H1 (cell line): ENCODE results near the gene DLG1.

Source experiments
- BACH1 ChIP-seq: IDR thresholded peaks from 2 replicates; pipeline ENCODE4 v1.6.1; 2012; ENCODE audit warnings: low read length, improper control_type of control experiment
- CHD2 ChIP-seq: IDR thresholded peaks from 2 replicates; pipeline ENCODE4 v1.6.1; 2012; ENCODE audit warnings: low read length, improper control_type of control experiment
- CTCF ChIP-seq, 3 experiments: IDR thresholded peaks; 1 replicate in 2 of 3; 2 replicates in 1 of 3; pipeline versions ENCODE4 v1.5.1 to v1.6.1; 2011; ENCODE audit warnings: low read length in 3 of 3, mild to moderate bottlenecking in 3 of 3, inconsistent platforms in 2 of 3, low read depth in 1 of 3, moderate library complexity in 1 of 3; ENCODE audit not compliant: insufficient read depth in 1 of 3; ENCODE audit errors: control extremely low read depth in 1 of 3
- EGR1 ChIP-seq: IDR thresholded peaks from 2 replicates; pipeline ENCODE4 v1.6.1; 2011; ENCODE audit warnings: low read depth, low read length, borderline replicate concordance
- EP300 ChIP-seq, 2 experiments: IDR thresholded peaks; 1 replicate in 1 of 2; 2 replicates in 1 of 2; pipeline ENCODE4 v1.6.1; 2011 to 2012; ENCODE audit warnings: low read depth in 2 of 2, low read length in 2 of 2, mild to moderate bottlenecking in 2 of 2, borderline replicate concordance in 1 of 2, inconsistent platforms in 1 of 2, moderate library complexity in 1 of 2
- EZH2 ChIP-seq: fragments of 200-600 bp; sonication (generic); IDR thresholded peaks from 2 replicates; pipeline ENCODE4 v1.7.1; 2012; ENCODE audit warnings: low read depth, mild to moderate bottlenecking, moderate library complexity, low read length, inconsistent platforms; ENCODE audit not compliant: severe bottlenecking
- HDAC2 ChIP-seq, 2 experiments: fragments of 300-600 bp in 1 of 2; sonication (generic) in 1 of 2; IDR thresholded peaks; 2 replicates each; pipeline ENCODE4 v1.6.1; 2011 to 2012; ENCODE audit warnings: low read depth in 2 of 2, low read length in 2 of 2, mild to moderate bottlenecking in 2 of 2, moderate library complexity in 2 of 2, borderline replicate concordance in 1 of 2, inconsistent platforms in 1 of 2
- JUND ChIP-seq: IDR thresholded peaks from 2 replicates; pipeline ENCODE4 v1.6.1; 2011; ENCODE audit warnings: mild to moderate bottlenecking, improper control_type of control experiment, low read length
- POLR2A ChIP-seq, 2 experiments: IDR thresholded peaks; 1 replicate in 1 of 2; 2 replicates in 1 of 2; pipeline ENCODE4 v1.6.1; 2011; ENCODE audit warnings: low read depth in 2 of 2, low read length in 2 of 2, mild to moderate bottlenecking in 2 of 2; ENCODE audit errors: control extremely low read depth in 1 of 2
- SIRT6 ChIP-seq: IDR thresholded peaks from one replicate; pipeline ENCODE4 v1.7.1; 2012; ENCODE audit warnings: low read length, inconsistent platforms
- TAF1 ChIP-seq: IDR thresholded peaks from 2 replicates; pipeline ENCODE4 v1.6.1; 2011; ENCODE audit warnings: mild to moderate bottlenecking, low read depth, low read length
- TEAD4 ChIP-seq: IDR thresholded peaks from 2 replicates; pipeline ENCODE4 v1.6.1; 2012; ENCODE audit warnings: low read depth, low read length, inconsistent platforms, mixed read lengths

- TF ChIP-seq JUND: no peak
- no peak for TF ChIP-seq BACH1
- TF ChIP-seq TEAD4: no peak
- no peak for TF ChIP-seq CHD2
- TF ChIP-seq CTCF (IDR thresholded peaks at IDR 0.05; ENCODE audit: control extremely low read depth in 1 of 3, insufficient read depth in 1 of 3, low read depth in 1 of 3, low read length in 3 of 3): no peak
- TF ChIP-seq HDAC2 (IDR thresholded peaks at IDR 0.05; ENCODE audit: borderline replicate concordance in 1 of 2, low read depth in 2 of 2, low read length in 2 of 2): no peak
- TF ChIP-seq EGR1: no peak
- no peak for TF ChIP-seq EP300 (IDR thresholded peaks at IDR 0.05; ENCODE audit: borderline replicate concordance in 1 of 2, low read depth in 2 of 2, low read length in 2 of 2)
- no peak for TF ChIP-seq EZH2
- TF ChIP-seq TAF1: no peak
- TF ChIP-seq POLR2A (IDR thresholded peaks at IDR 0.05; ENCODE audit: control extremely low read depth in 1 of 2, low read depth in 2 of 2, low read length in 2 of 2): no peak
- TF ChIP-seq SIRT6: no peak
Observed at GRCh38 chr3:197339841-197340520, 41.6 kb upstream of the DLG1 start.
